PC-3 (cell line): ENCODE data around the gene CAMK1G. TPM values are rescaled to one million over a fixed set of nuclear protein-coding genes. Genes with fewer than 3 reads are reported as not detected.

Experiments
- ATAC-seq: fragments of 200-7000 bp; cut with Tn5 transposase; 2 replicates; pipeline ENCODE4 v1.9.1; 2020; ENCODE audit warnings: mild to moderate bottlenecking, moderate library complexity
- BruUV-seq: library from RNA; stranded (reverse); fragments of 400-500 nt; replicated peaks from 2 replicates; lab custom pipeline; 2021; lab: Mats Ljungman, UMichigan
- CTCF ChIA-PET: fragments of 300-600 bp; sonication (Branson Sonifier 250); formaldehyde crosslinking; loops from one replicate; lab custom pipeline; 2022; ENCODE audit warnings: antibody characterized with exemption; lab: Charles Lee
- POLR2A ChIA-PET: fragments of 300-600 bp; sonication (Branson Sonifier 250); formaldehyde crosslinking; loops from one replicate; lab custom pipeline; 2022; ENCODE audit warnings: antibody characterized with exemption; ENCODE audit not compliant: unreplicated experiment; lab: Charles Lee
- DNase-seq: peaks from one replicate; pipeline ENCODE4 v3.0.0-alpha.2; 2015
- H2AFZ ChIP-seq: fragments of 300-600 bp; sonication (generic); 2 replicates; pipeline ENCODE4 v1.6.0; 2016; ENCODE audit warnings: antibody characterized with exemption, low read length
- H3F3A ChIP-seq: fragments of 300-600 bp; sonication (generic); one replicate; pipeline ENCODE4 v1.6.0; 2017; ENCODE audit warnings: antibody characterized with exemption, low read length, control low read depth, mild to moderate bottlenecking; ENCODE audit not compliant: unreplicated experiment
- H3K27ac ChIP-seq: fragments of 300-600 bp; sonication (generic); 2 replicates; pipeline ENCODE4 v1.5.1; 2016; ENCODE audit warnings: mild to moderate bottlenecking, low read length
- H3K27me3 ChIP-seq: fragments of 300-600 bp; sonication (generic); 2 replicates; pipeline ENCODE4 v1.6.1; 2016; ENCODE audit warnings: low read length, mixed read lengths
- H3K36me3 ChIP-seq: fragments of 300-600 bp; sonication (generic); 2 replicates; pipeline ENCODE4 v1.6.1; 2016; ENCODE audit warnings: low read depth, mixed run types, low read length, mixed read lengths
- H3K4me1 ChIP-seq: fragments of 300-600 bp; sonication (generic); 2 replicates; pipeline ENCODE4 v1.5.1; 2016; ENCODE audit warnings: low read length; ENCODE audit not compliant: insufficient read depth
- H3K4me2 ChIP-seq: fragments of 300-600 bp; sonication (generic); 2 replicates; pipeline ENCODE4 v1.6.0; 2016; ENCODE audit warnings: low read length
- H3K4me3 ChIP-seq: fragments of 300-600 bp; sonication (generic); 2 replicates; pipeline ENCODE4 v1.5.1; 2016; ENCODE audit warnings: mild to moderate bottlenecking, low read length, mixed read lengths
- H3K79me2 ChIP-seq: fragments of 300-600 bp; sonication (generic); 2 replicates; pipeline ENCODE4 v1.6.1; 2017; ENCODE audit warnings: low read length, mixed read lengths
- H3K9ac ChIP-seq: fragments of 300-600 bp; sonication (generic); 2 replicates; pipeline ENCODE4 v1.6.0; 2016; ENCODE audit warnings: mild to moderate bottlenecking, low read length
- H3K9me2 ChIP-seq: fragments of 300-600 bp; sonication (generic); replicated peaks from 2 replicates; pipeline ENCODE4 v1.6.1; 2016; ENCODE audit warnings: mixed run types, low read length, mixed read lengths
- H3K9me3 ChIP-seq: fragments of 300-600 bp; sonication (generic); 2 replicates; pipeline ENCODE4 v1.6.1; 2016; ENCODE audit warnings: low read length, mixed read lengths
- H4K20me1 ChIP-seq: fragments of 300-600 bp; sonication (generic); 2 replicates; pipeline ENCODE4 v1.6.1; 2016; ENCODE audit warnings: low read length, mixed read lengths
- EZH2 ChIP-seq: fragments of 300-600 bp; sonication (generic); IDR thresholded peaks from one replicate; pipeline ENCODE4 v1.6.1; 2017; ENCODE audit warnings: antibody characterized with exemption, mild to moderate bottlenecking, low read length; ENCODE audit not compliant: unreplicated experiment
- EZH2phosphoT487 ChIP-seq: fragments of 300-600 bp; sonication (generic); IDR thresholded peaks from 2 replicates; pipeline ENCODE4 v1.6.1; 2018; ENCODE audit warnings: mild to moderate bottlenecking, antibody characterized with exemption, low read length, borderline replicate concordance
- intact Hi-C: fragments of 100-400 bp; cut with micrococcal nuclease; formaldehyde crosslinking; loops from 2 replicates; pipeline ENCODE4 v1.9.0; 2023
- total RNA-seq: library from RNA; depleted of rRNA; stranded (reverse); fragments of >200 nt; gene quantifications from 2 replicates; pipeline ENCODE4 v1.2.3, GENCODE V29; 2014
- TF ChIP-seq, protein P1 (sequence below): fragments of 300-600 bp; sonication (generic); conservative IDR thresholded peaks from 2 replicates; pipeline ENCODE4 v1.5.1; 2017; ENCODE audit warnings: antibody characterized with exemption, low read depth, mild to moderate bottlenecking, low read length

The CAMK1G gene
- total RNA-seq, 1 experiment from 2014 or later, result not detected

DNA sequence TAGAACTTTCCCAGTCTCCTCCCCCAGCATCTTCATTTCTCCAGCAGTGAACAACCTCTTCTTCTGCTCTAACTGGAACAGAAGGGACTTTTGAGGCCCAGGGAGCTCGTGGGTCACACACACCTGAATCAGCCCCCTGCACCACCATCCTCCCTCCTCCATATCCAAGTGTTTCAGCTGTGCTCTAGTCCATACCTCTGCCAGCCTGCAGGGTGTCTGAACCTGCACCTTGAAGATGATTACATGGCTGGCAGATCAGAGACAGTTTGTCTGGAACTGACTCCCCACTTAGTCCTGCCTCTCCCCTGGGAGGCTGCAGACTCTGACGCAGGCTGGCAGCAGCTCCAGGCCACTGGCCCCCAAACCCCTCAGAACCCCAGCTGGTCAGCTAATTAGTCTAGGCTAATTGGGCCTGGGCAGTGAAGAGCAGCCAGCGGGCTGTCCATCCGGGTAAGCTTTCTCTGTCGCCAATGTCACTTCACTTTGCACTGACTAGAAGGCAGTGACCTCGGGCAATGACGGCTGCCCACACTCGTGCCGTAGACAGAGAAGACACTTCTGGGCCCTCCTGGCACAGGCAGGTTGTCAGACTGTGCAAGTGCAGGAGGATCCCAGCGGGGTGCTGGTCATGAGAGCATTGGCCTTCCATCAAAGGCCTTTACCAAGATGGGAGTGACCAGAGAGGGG lies 12.2 kb downstream of the CAMK1G start:
- Histone ChIP-seq H3K36me3 (no peaks in the 10 kb centered on the region), H2AFZ (no peak overlapping the region), H3K4me1 (peaks cover 25% of the 10 kb centered on the region), H3K27me3 (no peaks in the 10 kb centered on the region), H3K9ac (no peak overlapping the region), H3K9me2 (no peaks in the 10 kb centered on the region), H3F3A (no peaks in the 10 kb centered on the region), H3K4me3 (no peak overlapping the region), H3K27ac (no peak overlapping the region), H3K79me2 (no peaks in the 10 kb centered on the region), H3K9me3 (no peaks in the 10 kb centered on the region), H3K4me2 (no peak overlapping the region), H4K20me1 (no peaks in the 10 kb centered on the region)
- intact Hi-C loops, result no loop called here
- ChIA-PET POLR2A (no interaction called here), CTCF (no interaction called here)
- DNase-seq, result no peak
- TF ChIP-seq EZH2phosphoT487 (no peak), EZH2 (no peak)
- TF ChIP-seq, protein P1, sequence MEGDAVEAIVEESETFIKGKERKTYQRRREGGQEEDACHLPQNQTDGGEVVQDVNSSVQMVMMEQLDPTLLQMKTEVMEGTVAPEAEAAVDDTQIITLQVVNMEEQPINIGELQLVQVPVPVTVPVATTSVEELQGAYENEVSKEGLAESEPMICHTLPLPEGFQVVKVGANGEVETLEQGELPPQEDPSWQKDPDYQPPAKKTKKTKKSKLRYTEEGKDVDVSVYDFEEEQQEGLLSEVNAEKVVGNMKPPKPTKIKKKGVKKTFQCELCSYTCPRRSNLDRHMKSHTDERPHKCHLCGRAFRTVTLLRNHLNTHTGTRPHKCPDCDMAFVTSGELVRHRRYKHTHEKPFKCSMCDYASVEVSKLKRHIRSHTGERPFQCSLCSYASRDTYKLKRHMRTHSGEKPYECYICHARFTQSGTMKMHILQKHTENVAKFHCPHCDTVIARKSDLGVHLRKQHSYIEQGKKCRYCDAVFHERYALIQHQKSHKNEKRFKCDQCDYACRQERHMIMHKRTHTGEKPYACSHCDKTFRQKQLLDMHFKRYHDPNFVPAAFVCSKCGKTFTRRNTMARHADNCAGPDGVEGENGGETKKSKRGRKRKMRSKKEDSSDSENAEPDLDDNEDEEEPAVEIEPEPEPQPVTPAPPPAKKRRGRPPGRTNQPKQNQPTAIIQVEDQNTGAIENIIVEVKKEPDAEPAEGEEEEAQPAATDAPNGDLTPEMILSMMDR, result no peak
- no peak for ATAC-seq
- BruUV-seq, result no TSS peak

DNA sequence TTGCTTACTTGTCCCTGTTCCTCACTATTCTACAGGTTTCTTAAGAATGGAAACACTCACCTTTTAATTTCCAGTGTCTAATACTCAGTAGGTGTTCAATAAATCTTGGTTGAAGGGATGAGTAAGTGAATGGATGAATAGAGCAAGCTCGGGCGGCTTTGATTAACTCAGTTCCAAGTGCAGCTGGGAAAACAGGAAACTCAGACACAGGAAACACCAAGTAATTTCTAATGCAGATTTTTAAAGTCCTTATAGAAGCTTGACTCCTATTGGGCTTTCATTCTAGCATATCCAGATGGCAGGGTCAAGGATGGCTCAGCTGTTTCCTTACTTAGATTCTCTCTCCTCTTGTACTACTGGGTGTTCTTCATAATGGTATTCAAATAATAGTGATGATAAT lies 14.0 kb downstream of the CAMK1G start:
- no peaks in the 10 kb centered on the region for H3K36me3 ChIP-seq
- H3K4me3 ChIP-seq, result no peak overlapping the region
- no peaks in the 10 kb centered on the region for H3K79me2 ChIP-seq
- no peaks in the 10 kb centered on the region for H4K20me1 ChIP-seq
- H3K9me3 ChIP-seq, result no peaks in the 10 kb centered on the region
- no peaks in the 10 kb centered on the region for H3K9me2 ChIP-seq
- TF ChIP-seq, protein P1, result no peak
- TF ChIP-seq EZH2, result no peak
- TF ChIP-seq EZH2phosphoT487, result no peak
- H3K4me2 ChIP-seq, result no peak overlapping the region
- H3K27me3 ChIP-seq, result no peaks in the 10 kb centered on the region
- DNase-seq (no peak), ATAC-seq (no peak)
- H3K9ac ChIP-seq, result no peak overlapping the region
- ChIA-PET CTCF (no interaction called here), POLR2A (no interaction called here)
- BruUV-seq, result no TSS peak
- no peak overlapping the region for H3K27ac ChIP-seq
- intact Hi-C loops, result no loop called here
- H2AFZ ChIP-seq, result no peak overlapping the region
- peaks cover 42% of the 10 kb centered on the region for H3K4me1 ChIP-seq
- no peaks in the 10 kb centered on the region for H3F3A ChIP-seq

DNA sequence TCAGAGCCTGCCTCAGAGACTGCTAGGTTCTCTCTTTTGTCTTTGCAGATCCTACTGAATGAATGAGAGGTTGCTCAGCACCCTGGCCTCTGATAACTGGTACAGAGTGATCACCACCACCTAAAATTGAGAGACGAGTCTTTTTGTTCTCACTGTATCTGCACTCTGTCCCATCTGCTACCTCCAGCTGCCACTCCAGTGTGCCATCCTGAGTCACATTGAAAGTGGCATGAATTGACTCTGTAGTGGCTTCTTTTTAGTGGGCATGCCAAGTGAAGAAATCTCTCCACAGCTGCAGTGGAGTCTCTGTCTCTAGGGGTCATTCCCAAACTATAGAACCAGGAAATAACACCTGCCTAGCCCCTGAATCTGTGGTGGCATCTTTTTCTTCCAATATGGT lies 14.7 kb downstream of the CAMK1G start:
- H2AFZ ChIP-seq, result no peak overlapping the region
- ATAC-seq (no peak), DNase-seq (no peak)
- H3K9me2 ChIP-seq, result no peaks in the 10 kb centered on the region
- peaks cover 49% of the 10 kb centered on the region for H3K4me1 ChIP-seq
- no peaks in the 10 kb centered on the region for H3K9me3 ChIP-seq
- H3K4me2 ChIP-seq, result no peak overlapping the region
- CTCF ChIA-PET, result no interaction called here
- BruUV-seq, result no TSS peak
- no peaks in the 10 kb centered on the region for H4K20me1 ChIP-seq
- TF ChIP-seq EZH2 (no peak), EZH2phosphoT487 (no peak)
- TF ChIP-seq, protein P1, result no peak
- H3K4me3 ChIP-seq, result no peak overlapping the region
- POLR2A ChIA-PET, result no interaction called here
- intact Hi-C loops, result no loop called here
- H3F3A ChIP-seq, result no peaks in the 10 kb centered on the region
- no peaks in the 10 kb centered on the region for H3K79me2 ChIP-seq
- H3K9ac ChIP-seq, result no peak overlapping the region
- H3K27me3 ChIP-seq, result no peaks in the 10 kb centered on the region
- H3K36me3 ChIP-seq, result no peaks in the 10 kb centered on the region
- H3K27ac ChIP-seq, result no peak overlapping the region
